ENCODE measurements around the gene CREB3L2.
"Not testable (repeated sequence)": the region's sequence is repeated elsewhere in the genome, so short reads cannot be mapped to it uniquely, and the experiment has no call there.

CREB3L2 gene

GRCh38 chr7:137987563-137987962, 14.3 kb downstream of the CREB3L2 start:
- Mint-ChIP-seq H3K27ac (no peak overlapping the region), H3K4me3 (no peak overlapping the region), H3K4me1 (ENCODE audit: low read depth) (peaks cover 11% of the 10 kb centered on the region), H3K36me3 (ENCODE audit: low read depth) (peaks cover 35% of the 10 kb centered on the region), H3K27me3 (no peaks in the 10 kb centered on the region), H3K9me3 (peaks cover 5% of the 10 kb centered on the region)
- DNase-seq: no peak

GRCh38 chr7:137987018-137987349, 14.9 kb downstream of the CREB3L2 start:
- H3K9me3 Mint-ChIP-seq: peaks cover 9% of the 10 kb centered on the region
- H3K4me3 Mint-ChIP-seq: no peak overlapping the region
- no peak overlapping the region for H3K27ac Mint-ChIP-seq
- peaks cover 37% of the 10 kb centered on the region for H3K36me3 Mint-ChIP-seq (ENCODE audit: low read depth)
- H3K4me1 Mint-ChIP-seq (ENCODE audit: low read depth): peaks cover 5% of the 10 kb centered on the region
- no peak for DNase-seq
- no peaks in the 10 kb centered on the region for H3K27me3 Mint-ChIP-seq

GRCh38 chr7:137986252-137987017, 15.5 kb downstream of the CREB3L2 start:
- Mint-ChIP-seq H3K9me3 (peaks cover 9% of the 10 kb centered on the region), H3K4me3 (no peak overlapping the region), H3K27me3 (no peaks in the 10 kb centered on the region), H3K4me1 (ENCODE audit: low read depth) (peaks cover 2% of the 10 kb centered on the region), H3K36me3 (ENCODE audit: low read depth) (peaks cover 35% of the 10 kb centered on the region), H3K27ac (no peak overlapping the region)
- DNase-seq: no peak

- Mint-ChIP-seq H3K27ac (no peak overlapping the region), H3K27me3 (no peaks in the 10 kb centered on the region), H3K9me3 (peaks cover 9% of the 10 kb centered on the region), H3K36me3 (ENCODE audit: low read depth) (peaks cover 35% of the 10 kb centered on the region), H3K4me3 (no peak overlapping the region), H3K4me1 (ENCODE audit: low read depth) (peaks cover 2% of the 10 kb centered on the region)
- DNase-seq: no peak
Measured at GRCh38 chr7:137985897-137986251, 16.0 kb downstream of the CREB3L2 start.

GRCh38 chr7:137985253-137985896, 16.5 kb downstream of the CREB3L2 start:
- Mint-ChIP-seq H3K36me3 (ENCODE audit: low read depth) (peaks cover 35% of the 10 kb centered on the region), H3K27me3 (no peaks in the 10 kb centered on the region), H3K27ac (no peak overlapping the region), H3K9me3 (peaks cover 9% of the 10 kb centered on the region), H3K4me3 (no peak overlapping the region), H3K4me1 (ENCODE audit: low read depth) (peaks cover 2% of the 10 kb centered on the region)
- DNase-seq: no peak

GRCh38 chr7:137984181-137985041, 17.5 kb downstream of the CREB3L2 start:
- no peak for DNase-seq
- H3K4me1 Mint-ChIP-seq (ENCODE audit: low read depth): peaks cover 2% of the 10 kb centered on the region
- no peaks in the 10 kb centered on the region for H3K27me3 Mint-ChIP-seq
- peaks cover 9% of the 10 kb centered on the region for H3K9me3 Mint-ChIP-seq
- no peak overlapping the region for H3K4me3 Mint-ChIP-seq
- peaks cover 39% of the 10 kb centered on the region for H3K36me3 Mint-ChIP-seq (ENCODE audit: low read depth)
- no peak overlapping the region for H3K27ac Mint-ChIP-seq

- H3K27me3 Mint-ChIP-seq: no peaks in the 10 kb centered on the region
- peaks cover 2% of the 10 kb centered on the region for H3K4me1 Mint-ChIP-seq (ENCODE audit: low read depth)
- no peak overlapping the region for H3K27ac Mint-ChIP-seq
- H3K9me3 Mint-ChIP-seq: peaks cover 9% of the 10 kb centered on the region
- DNase-seq: no peak
- no peak overlapping the region for H3K4me3 Mint-ChIP-seq
- H3K36me3 Mint-ChIP-seq (ENCODE audit: low read depth): peaks cover 39% of the 10 kb centered on the region
Measured at GRCh38 chr7:137983323-137984008, 18.4 kb downstream of the CREB3L2 start.

- H3K4me1 Mint-ChIP-seq (ENCODE audit: low read depth); H3K27ac Mint-ChIP-seq; H3K9me3 Mint-ChIP-seq; H3K27me3 Mint-ChIP-seq; H3K4me3 Mint-ChIP-seq; DNase-seq: not testable (repeated sequence)
- H3K36me3 Mint-ChIP-seq (ENCODE audit: low read depth): peaks cover 39% of the 10 kb centered on the region
Measured at GRCh38 chr7:137982394-137982793, 19.5 kb downstream of the CREB3L2 start.

- Mint-ChIP-seq H3K9me3 (peaks cover 9% of the 10 kb centered on the region), H3K4me1 (ENCODE audit: low read depth) (peaks cover 2% of the 10 kb centered on the region), H3K27me3 (no peaks in the 10 kb centered on the region), H3K36me3 (ENCODE audit: low read depth) (peaks cover 39% of the 10 kb centered on the region), H3K4me3 (no peak overlapping the region), H3K27ac (no peak overlapping the region)
- no peak for DNase-seq
Measured at GRCh38 chr7:137981668-137982067, 20.2 kb downstream of the CREB3L2 start.

- H3K4me1 Mint-ChIP-seq (ENCODE audit: low read depth): peaks cover 2% of the 10 kb centered on the region
- H3K27ac Mint-ChIP-seq: no peak overlapping the region
- H3K36me3 Mint-ChIP-seq (ENCODE audit: low read depth): peaks cover 39% of the 10 kb centered on the region
- H3K9me3 Mint-ChIP-seq: peaks cover 9% of the 10 kb centered on the region
- H3K27me3 Mint-ChIP-seq: no peaks in the 10 kb centered on the region
- H3K4me3 Mint-ChIP-seq: no peak overlapping the region
- no peak for DNase-seq
Measured at GRCh38 chr7:137981175-137981574, 20.7 kb downstream of the CREB3L2 start.

- Mint-ChIP-seq H3K4me3 (no peak overlapping the region), H3K27ac (no peak overlapping the region), H3K9me3 (peaks cover 9% of the 10 kb centered on the region), H3K4me1 (ENCODE audit: low read depth) (peaks cover 2% of the 10 kb centered on the region), H3K27me3 (no peaks in the 10 kb centered on the region), H3K36me3 (ENCODE audit: low read depth) (peaks cover 35% of the 10 kb centered on the region)
- DNase-seq: no peak
Measured at GRCh38 chr7:137980308-137980707, 21.6 kb downstream of the CREB3L2 start.

GRCh38 chr7:137978464-137979237, 23.2 kb downstream of the CREB3L2 start:
- no peak for DNase-seq
- H3K4me1 Mint-ChIP-seq (ENCODE audit: low read depth): peaks cover 2% of the 10 kb centered on the region
- peaks cover 19% of the 10 kb centered on the region for H3K36me3 Mint-ChIP-seq (ENCODE audit: low read depth)
- H3K9me3 Mint-ChIP-seq: peaks cover 7% of the 10 kb centered on the region
- H3K27me3 Mint-ChIP-seq: no peaks in the 10 kb centered on the region
- no peak overlapping the region for H3K4me3 Mint-ChIP-seq
- H3K27ac Mint-ChIP-seq: no peak overlapping the region

GRCh38 chr7:137977173-137977572, 24.7 kb downstream of the CREB3L2 start:
- Mint-ChIP-seq H3K4me1 (ENCODE audit: low read depth) (peaks cover 2% of the 10 kb centered on the region), H3K9me3 (no peaks in the 10 kb centered on the region), H3K4me3 (no peak overlapping the region), H3K27ac (no peak overlapping the region), H3K36me3 (ENCODE audit: low read depth) (peaks cover 4% of the 10 kb centered on the region), H3K27me3 (no peaks in the 10 kb centered on the region)
- DNase-seq: no peak

GRCh38 chr7:137976696-137977095, 25.2 kb downstream of the CREB3L2 start:
- H3K27me3 Mint-ChIP-seq: no peaks in the 10 kb centered on the region
- DNase-seq: no peak
- H3K27ac Mint-ChIP-seq: no peak overlapping the region
- peaks cover 4% of the 10 kb centered on the region for H3K36me3 Mint-ChIP-seq (ENCODE audit: low read depth)
- no peak overlapping the region for H3K4me3 Mint-ChIP-seq
- no peaks in the 10 kb centered on the region for H3K9me3 Mint-ChIP-seq
- peaks cover 2% of the 10 kb centered on the region for H3K4me1 Mint-ChIP-seq (ENCODE audit: low read depth)

All from activated T-cell treated with anti-CD3 and anti-CD28 coated beads, Interleukin-2, amount 50 U/mL, for 24 hours (primary cell).